Activated T-cell treated with anti-CD3 and anti-CD28 coated beads for 48 hours (primary cell): ENCODE data around the gene C10orf71.

Source experiments
- DNase-seq: peaks from one replicate; pipeline ENCODE4 v3.0.0-alpha.2; 2020; ENCODE audit warnings: low read depth

The C10orf71 gene

DNA sequence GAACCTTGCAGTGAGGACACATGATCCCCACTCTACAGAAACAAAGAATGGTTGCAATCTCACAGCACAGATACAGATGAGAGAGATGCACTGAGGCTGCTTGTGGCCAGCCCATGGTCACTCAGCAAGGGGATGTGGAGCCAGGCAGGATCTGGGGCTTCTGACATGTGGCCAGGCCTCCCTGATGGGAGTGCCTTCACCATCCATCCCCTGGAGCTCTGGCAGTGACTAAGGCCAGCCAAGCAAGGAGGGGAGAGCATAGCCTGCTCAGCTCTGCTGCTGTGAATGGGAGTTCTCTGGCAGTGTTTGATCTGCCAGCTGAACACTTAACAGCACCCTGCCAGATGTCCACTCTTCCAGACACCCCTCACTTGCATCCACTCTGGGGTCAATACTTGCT, 19.8 kb downstream of the C10orf71 start:
- no peak for DNase-seq

DNA sequence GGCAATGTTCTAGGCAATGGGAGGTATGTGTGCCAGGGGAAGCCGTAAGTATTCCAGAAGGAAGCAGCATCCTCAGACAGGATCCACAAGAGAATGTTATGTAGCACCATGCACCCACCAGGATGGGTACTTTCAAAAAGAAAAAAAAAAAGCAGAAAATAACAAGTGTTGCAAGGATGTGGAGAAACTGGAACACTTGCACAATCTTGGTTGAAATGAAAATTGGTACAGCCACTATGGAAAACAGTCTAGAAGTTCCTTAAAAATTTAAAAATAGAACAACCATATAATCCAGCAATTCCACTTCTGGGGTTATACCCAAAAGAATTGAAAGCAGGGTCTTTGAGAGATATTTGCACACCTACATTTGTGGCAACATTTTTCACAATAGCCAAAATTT, 20.2 kb downstream of the C10orf71 start:
- no peak for DNase-seq

DNA sequence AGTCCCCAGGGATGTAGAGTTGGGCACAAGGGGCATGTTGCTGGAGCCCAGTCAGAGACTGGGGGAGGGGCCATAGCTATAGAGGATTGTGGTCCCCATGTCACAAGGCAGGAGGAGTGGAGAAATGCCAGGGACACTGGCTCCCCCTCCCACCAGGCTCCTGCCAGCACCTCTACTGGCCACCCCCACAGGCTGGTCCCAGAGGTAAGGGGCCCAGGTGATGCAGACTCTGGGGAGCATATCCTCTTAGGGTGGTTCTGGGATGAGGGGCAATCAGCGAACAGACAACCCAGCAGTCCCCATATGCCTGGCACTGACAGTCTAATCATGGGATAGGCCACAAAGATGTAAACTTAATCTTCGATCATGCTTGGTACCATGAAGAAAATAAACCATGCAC, 21.2 kb downstream of the C10orf71 start:
- no peak for DNase-seq

DNA sequence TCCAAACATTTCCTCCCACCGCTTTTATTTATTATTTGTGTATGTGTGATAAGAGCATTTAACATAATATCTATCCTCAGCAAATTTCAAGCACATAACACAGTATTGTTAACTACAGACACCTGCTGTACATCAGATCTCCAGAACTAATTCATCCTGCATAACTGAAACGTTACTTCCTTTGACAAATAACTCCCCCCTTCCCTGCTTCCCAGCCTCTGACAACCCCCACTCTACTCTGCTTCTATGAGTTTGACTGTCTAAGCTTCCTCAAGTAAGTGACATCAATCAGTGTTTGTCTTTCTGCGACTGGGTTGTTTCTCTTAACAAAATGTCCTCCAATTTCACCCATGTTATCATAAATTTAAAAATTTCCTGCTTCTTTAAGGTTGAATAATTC, 22.1 kb downstream of the C10orf71 start:
- DNase-seq, result no peak

DNA sequence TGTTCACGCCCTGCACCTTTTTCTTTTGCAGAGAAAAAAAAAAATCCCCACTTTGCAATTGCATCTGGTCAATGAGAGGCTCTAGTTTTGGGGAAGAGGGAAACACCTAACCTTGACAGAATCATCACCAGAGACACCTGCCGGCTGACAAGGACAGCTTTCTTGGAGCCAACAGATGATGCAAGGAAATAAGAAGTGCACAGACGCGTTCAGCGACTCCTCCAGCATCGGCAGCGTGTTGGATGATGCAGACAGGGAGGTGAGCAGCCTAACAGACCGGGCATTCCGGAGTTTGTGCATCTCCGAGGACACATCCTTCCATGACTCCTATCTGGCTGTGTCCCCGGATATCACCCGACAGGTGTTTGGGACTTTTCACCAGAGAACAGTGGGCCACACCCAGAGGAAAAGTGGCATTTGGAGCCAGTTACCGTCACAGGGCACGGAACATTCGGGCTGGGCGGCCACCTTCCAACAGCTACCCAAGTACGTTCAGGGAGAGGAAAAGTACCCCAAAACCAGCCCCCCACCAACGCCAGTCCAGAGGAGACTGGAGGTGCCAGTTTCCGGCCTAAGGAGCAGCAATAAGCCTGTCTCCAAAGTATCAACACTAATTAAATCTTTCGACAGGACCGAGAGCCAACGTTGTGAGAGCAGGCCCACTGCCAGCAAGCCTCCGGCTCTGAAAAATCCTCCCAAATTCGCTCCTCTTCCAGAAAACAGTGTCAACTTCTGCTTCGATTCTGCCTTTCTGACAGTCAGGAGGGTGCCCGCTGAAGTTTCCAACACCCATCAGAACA, 23.6 kb downstream of the C10orf71 start:
- no peak for DNase-seq

DNA sequence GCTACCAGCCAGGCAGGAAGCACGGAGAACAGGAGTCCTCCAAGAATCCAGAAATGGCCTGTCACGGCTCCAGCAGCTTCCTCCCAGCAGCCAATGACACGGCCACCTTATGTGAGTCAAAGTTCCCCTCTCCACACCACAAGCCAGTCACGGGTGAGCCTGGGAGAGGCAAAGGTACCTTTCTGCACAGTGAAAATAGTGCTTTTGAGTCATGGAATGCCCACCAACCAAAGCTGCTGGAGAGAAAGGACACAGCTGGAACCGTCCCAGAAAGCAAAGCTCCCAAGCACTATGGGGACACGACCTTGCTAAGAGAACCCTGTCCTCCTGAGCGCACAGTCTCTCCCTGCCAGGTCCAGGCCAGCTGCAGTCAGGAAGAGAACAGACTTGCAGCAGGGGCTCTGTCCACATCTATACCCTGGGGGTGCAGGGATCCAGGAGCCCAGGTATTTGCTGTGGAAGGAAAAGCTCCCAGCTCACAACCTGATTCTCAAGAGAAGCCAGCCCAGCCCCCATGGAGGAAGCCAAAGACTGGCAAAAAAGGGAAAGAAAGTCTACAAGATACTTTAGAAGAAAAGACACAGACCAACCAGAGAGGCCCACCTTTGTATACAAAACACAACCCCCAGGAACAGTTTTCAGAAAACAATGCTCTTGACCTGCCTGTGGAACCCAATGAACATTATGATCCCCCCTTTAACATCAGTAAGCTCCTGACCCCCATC, 24.4 kb downstream of the C10orf71 start:
- no peak for DNase-seq

DNA sequence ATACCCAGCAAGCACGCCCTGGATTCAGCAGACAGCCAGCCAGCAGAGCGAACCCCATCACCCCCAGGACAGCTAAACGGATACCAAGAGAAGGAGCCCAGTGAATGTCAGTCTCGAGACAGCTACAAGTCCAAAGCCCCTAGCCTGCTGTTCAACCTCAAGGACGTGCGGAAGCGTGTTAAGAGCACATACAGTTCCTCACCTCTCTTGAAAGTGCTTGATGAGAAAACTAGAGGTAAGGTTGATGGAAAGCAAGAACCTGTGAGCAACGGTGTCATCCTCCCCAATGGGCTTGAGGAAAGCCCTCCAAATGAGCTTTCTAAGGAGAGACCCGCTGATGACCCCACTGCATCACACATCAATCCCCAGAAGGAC, 24.9 kb downstream of the C10orf71 start:
- DNase-seq, result no peak

DNA sequence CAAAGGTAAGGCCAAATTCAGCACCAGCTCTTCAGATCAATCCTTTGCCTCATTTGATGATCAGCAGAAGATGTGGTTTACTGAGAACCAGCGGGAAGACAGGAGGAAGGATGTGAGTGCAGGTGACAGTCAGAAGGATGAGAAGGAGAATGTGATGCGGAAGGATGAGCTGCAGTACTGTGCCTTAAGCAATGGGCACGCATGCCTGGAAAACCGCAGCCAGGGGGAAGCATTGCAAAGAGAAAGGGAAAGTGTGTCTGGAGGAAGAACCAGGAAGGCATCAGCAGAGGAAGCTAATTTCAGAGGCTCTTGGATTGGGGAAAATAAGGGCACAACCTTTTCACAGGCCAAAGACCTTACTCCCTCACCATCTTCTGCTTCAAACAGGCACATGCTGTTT, 25.7 kb downstream of the C10orf71 start:
- no peak for DNase-seq

DNA sequence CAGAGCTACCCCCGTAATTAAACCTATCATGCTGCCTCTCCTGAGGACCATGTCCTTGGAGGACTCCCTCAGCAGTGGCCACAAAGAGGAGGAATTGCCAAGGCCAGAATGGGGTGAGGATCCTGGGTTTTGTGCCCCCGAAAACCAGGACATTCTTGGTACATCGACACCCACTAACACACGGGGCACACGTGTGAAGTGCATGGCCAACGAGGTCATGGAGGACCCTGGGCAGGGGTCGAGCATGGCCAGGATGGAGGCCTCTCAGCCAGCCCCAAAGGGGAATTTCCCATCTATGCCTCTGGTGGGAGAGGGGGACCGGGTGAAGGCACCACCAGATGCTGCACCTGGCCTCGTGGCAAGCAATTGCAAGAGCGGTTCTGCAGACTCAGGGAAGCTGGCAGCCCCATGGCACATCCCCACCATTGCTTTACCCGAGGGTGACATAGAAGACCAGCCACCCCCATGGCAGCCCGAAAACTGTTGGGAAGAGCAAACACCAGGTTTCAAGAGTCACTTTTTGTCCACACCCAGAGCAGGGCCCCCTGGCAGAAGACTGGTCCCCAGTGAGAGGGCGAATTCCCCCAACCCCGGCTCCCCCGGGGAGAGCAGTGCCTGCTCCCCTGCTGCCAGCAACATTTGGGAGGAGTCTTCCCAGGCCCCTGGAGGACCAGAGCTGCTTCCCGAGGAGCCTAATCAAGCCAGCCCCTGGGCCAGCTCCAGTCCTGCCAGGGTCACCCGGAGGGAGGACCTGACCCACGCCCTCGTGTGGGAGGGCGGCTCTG, 26.4 kb downstream of the C10orf71 start:
- DNase-seq, result no peak

DNA sequence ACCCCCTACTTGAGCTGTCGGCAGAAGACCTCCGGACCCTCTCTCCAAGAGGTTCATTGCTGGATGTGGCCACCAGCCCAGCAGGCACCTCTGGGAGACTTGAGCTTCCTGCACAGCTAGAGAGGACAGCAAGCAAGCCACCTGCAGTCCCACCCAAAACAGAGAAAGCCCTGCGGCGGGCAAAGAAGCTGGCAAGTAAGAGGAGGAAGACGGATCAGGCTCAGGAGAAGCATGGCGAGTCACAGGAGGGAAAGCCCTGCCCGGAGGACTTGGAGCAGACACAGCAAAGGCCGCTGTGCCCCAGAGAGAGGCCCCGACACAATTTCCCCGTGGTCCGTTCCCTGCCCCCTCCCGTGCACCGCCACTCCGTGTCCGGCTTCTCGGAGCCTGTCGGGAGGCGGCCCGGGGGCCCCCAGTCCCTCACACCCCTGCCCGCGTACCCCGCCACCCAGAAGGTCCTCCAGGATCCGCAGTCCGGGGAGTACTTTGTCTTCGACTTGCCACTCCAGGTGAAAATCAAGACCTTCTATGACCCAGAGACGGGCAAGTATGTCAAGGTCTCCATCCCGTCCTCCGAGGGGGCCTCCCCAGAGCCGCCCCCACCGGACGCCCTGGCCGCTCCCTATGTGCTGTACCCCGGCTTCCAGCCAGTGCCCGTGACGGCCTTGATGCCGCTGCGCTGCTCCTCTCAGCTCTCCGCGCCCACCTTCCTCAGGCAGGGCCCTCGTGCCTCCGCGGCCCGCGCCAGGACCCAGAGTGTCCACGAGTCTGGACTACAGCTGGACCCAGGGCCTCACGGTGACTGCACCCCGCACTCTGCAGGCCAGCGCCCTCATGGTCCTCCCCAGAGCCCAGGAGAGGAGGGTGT, 27.2 kb downstream of the C10orf71 start:
- no peak for DNase-seq

DNA sequence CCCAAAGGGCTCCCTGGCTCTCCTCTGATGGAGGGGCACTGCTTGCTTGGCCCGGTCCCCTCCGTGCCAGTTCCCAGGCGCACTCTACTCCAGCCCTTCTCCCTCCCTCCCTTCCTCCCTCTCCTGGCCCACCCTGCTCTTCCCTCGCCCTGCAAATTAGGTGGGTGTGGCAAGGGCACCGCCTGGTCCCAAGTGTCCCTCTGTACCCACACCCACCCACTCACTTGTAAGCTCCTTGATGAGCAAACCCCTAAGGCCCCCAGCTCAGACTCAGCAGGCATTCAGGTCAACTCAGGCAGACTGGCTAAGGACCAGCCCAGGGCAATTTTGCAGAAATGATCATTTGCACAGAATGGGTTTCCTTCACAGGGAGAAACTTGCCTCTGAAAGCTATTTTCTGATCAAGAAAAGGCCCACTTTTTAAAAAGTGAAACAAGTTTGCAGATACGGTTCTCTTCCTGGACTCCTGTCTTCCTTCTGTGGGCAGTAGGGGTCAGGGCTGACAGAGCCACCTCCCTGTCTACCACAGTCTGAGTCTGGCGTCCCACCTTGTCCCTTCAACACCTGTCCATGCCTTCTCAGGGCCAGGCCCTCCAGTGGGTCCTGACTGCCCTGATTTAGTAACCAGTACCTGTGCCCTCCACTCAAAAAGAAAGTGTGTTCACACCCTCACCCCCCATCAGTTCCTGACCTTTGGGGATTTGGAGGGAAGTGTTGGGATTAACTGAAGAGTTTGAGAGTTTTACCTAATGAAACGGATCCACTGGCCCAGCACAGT, 28.3 kb downstream of the C10orf71 start:
- no peak for DNase-seq

DNA sequence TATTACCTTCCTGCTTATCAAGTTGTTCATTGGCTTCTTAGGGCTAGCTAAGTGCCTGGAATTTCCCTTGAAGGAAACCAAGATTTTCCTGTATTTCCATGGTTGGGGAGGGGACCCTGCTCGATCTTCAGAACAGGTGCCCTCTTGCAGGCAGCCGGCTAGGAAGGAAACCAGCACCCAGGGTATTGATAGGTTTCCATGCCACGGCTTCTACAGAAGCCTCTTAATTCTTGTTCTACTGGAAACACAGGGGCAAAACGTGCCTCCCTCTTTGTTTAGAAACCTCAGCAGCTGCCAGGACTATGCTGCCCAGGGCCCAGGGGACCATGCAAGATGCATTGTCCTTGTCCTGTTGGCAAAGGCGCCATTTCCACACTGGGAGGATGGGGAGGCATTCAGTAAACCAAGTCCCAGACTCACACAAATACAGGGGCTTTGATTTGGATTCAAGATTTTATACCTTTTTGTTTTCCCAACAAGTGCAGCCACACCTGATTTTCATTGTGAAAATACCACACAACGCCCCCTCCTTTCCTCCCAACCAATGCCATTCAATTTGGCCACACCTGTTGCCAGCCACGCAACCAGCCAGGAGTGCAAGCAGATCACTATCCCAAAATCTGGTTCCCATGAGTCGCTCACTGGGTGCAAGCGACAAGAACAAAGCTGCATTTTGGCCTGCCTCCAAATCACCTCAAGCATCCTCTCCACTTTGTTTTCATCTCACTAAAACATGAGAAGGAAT, 29.6 kb downstream of the C10orf71 start:
- DNase-seq, result no peak

DNA sequence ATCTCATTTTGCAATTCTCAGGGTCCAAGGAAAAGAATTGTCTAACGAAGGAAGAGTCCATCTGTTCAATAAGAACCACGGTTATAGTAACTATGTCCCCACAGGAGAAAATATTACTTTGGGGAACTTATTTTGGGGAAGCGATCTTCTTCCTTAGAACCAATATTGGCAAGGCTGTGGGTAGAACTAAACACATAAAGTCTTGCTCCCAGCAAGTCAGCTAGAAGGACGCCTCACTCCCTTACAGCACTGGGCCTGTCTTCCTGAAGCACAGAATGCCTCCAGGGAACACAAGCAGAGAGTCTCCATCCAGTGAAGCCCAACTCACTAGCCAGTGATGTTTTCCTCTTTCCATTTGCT, 30.2 kb downstream of the C10orf71 start:
- no peak for DNase-seq

DNA sequence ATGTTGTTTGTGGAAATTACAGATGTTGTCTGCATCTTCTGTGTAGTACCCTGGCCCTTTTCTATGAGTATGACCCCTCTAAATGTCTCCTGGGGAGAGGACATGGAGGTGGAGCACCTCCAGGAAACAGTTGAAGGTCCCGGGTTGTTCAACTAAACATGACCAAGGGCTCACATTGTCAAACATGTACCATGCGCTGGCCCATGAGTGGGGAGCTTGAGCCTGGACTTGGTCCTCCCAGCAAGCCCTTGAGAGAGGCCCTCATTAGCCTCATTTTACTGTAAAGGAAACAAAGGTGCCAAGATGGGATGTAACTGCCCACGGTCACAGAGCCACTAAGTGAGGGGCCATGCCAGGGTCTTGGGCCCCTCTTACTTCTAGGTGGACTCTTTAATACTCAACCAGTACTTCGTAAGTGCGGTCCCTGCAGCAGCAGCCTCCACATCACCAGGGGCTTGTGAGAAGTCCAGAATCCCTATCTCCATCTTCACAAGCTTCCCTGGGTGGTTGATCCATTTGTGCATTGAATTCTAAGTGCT, 31.2 kb downstream of the C10orf71 start:
- no peak for DNase-seq

DNA sequence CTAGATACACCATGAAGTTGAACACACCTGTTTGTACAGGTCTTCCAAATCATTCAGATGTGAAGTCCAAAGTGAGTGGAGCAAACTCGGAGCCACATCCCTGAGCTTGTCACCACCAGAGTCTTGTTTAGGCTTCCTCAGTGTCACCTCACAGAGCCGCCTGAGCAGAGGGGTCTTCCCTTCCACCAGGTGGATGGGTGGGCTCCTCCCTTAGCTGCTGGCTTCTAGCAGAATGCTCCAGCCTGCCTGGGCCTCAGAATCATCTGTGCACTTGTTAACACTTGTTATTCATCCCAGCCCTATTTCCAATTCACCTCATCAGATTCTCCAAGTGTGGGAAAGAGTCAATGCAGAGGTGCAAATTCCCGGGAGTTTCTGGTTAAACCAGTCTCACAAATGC, 32.5 kb downstream of the C10orf71 start:
- DNase-seq, result no peak

DNA sequence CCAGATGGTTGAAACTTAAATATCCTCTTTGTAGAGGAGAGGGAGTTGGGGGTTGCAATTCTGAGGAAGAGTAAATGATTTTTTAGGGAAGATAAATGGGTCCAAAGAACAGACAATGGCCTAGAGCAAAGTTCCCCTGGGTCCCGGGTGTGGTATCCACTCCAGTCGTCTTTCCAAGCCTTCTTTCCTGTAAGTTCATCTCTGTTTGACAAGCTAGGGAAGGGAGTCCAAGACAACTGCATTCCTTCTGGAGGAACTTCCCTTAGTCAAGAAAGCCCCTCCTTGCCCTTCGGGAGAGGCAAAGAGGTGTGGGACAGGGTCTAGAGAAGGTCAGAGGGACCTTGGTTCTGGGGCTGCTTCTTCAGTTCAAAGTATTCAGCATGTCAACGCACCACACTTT, 33.4 kb downstream of the C10orf71 start:
- DNase-seq, result no peak

DNA sequence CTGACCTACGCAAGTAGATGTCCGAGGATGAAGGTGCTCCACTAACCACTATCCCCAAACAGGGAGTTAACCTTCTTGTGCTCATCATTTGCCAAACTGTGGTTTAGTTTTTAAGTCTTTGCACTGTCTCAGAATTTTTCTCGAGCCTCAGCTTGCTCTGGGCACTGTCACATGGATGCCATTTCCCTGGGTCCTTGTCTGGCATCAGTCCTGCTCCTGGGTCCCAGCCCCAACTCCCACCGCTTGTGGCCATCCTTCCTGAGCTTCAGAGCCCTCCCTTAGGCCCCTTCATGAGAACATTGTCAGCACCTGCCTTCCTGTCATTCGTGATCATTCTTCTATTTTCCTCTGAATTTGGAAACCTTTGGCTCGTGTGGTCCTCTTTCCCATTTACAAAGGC, 33.8 kb downstream of the C10orf71 start:
- DNase-seq, result no peak

DNA sequence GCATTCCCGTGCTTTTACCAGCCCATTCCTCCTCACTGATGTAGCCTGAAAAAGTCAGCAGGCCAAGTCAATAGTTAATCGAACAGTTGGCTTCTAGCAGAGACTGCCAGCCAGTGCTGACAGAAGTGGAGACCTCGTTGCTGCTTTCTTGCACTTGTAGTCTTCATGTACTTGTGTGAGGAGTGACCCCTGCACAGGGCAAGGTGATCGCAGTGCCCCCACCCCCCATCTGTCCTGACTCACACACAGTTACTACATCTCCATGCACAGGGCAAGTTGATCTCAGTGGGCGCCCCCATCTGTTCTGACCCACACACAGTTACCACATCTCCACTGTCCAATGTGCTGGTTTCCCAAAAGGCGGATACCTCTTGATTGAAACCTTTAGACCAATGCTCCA, 34.2 kb downstream of the C10orf71 start:
- DNase-seq, result no peak

DNA sequence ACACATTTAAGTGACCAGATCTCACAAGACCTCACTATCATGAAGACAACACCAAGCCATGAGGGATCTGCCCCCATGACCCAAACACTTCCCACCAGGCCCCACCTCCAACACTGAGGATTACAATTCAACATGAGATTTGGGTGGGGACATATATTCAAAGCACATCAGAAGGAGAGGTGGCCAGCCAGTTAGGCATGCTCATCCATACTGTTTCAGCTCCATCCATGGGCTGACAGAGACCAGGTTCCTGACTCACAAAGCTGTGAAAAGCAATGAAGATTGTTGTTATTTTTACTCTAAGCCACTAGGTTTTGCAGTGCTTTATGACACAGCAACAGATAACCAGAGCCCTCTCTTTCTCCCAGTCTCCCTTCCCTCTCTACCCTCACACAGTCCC, 36.0 kb downstream of the C10orf71 start:
- DNase-seq, result no peak

DNA sequence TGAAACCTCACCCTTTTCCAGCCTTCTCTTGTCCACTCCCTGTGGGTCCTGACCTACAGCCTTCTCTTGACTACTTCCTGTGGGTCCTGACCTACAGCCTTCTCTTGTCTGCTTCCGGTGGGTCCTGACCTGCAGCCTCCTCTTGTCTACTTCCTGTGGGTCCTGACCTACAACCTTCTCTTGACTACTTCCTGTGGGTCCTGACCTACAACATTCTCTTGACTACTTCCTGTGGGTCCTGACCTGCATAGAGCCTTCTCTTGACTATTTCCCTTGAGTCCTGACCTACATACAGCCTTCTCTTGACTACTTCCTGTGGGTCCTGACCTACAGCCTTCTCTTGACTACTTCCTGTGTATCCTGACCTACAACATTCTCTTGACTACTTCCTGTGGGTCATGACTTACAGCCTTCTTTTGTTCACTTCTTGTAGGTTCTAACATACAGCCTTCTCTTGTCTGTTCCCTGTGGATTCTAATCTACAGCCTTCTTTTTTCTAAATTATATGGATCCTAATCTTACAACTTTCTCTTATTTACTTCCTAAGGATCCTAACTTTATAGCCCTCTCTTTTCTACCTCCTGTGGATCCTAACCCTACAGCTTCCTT, 36.5 kb downstream of the C10orf71 start:
- DNase-seq, result no peak
